GM19452 (cell line): ENCODE measurements around the gene NME3.

Experiments used
- ATAC-seq: cut with Tn5 transposase; IDR thresholded peaks from one replicate; pipeline ENCODE4 v1.9.1; 2021; ENCODE audit not compliant: unreplicated experiment

The NME3 gene

DNA sequence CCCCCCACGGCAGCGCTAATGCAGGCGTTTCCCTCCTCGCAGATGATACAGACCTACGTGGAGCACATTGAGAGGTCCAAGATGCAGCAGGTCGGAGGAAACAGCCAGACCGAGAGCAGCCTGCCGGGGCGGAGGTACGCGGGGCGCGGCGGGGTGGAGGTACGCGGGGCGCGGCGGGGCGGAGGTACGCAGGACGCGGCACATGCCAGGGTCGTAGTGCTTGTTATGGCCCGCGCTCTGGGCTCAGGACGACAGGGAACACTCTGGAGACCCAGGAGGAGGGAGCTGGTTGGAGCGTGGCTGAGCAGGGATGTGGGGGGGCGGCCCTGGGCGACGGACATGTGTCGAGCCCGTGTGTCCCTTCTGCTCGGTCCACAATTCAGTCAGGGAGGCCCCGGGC, 41.9 kb downstream of the NME3 start:
- ATAC-seq = no peak

DNA sequence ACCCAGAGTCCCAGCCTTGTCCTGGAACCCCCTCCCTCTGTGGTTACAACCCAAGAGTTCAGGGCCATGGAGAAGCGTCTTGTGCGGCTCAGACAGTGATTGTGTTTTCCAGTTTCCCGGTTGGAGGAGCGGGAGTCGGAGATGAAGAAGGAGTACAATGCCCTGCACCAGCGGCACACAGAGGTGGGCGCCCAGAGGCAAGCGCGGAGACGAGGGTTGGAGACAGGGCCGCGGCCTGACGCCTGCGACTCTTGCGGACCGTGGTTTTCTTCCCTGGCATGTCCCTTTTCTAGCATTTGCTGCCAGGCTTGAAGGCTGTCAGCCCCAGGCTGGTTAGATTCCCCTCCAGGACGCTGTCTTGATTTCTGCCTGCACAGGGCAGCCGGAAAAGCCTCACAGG, 42.3 kb downstream of the NME3 start:
- ATAC-seq = no peak

DNA sequence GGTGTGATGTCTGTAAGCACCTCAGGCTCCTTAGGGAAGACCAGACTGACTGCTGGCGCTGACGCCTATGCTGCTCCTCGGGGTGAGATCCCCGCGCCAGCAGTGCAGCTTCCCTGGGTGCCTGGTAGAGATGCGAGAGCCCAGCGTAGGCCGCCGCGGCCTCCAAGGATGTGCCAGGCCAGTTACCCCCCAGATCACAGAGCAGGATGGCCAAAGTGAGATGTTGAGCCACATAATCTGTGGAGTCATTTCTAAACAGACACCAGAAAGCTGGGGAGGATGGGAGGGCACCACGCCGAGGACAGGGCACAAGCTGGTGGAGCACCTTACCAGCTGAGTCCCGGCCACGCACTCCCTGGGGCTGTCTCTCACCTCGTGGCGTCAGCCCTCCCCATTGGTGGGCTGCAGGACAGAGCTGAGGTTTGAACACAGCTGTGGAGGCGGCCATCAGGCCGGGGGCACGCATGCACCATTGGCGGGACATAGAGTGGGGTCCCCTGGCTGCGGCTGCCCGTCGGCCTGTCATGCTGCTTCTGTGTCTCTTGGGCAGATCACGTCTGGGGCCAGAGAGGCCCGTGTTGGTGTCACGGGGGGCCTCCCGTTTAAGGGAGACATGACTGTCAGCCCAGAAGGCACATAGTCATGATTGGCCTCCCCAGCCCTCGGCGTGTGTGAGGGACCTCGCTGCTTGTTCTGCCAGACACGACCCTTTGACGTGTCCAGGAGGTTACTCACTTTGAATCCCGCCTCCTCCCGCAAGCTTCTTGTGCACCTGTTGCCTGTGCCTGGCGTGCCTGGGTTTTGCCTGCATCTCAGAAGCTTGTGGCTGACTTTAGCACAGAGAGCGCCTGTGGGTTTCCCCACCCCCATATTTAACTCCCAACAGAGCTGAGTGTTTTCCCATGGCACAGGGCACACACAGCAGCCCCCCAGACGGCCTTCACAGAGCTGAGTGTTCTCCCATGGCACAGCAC, 43.4 kb downstream of the NME3 start:
- ATAC-seq = no peak

DNA sequence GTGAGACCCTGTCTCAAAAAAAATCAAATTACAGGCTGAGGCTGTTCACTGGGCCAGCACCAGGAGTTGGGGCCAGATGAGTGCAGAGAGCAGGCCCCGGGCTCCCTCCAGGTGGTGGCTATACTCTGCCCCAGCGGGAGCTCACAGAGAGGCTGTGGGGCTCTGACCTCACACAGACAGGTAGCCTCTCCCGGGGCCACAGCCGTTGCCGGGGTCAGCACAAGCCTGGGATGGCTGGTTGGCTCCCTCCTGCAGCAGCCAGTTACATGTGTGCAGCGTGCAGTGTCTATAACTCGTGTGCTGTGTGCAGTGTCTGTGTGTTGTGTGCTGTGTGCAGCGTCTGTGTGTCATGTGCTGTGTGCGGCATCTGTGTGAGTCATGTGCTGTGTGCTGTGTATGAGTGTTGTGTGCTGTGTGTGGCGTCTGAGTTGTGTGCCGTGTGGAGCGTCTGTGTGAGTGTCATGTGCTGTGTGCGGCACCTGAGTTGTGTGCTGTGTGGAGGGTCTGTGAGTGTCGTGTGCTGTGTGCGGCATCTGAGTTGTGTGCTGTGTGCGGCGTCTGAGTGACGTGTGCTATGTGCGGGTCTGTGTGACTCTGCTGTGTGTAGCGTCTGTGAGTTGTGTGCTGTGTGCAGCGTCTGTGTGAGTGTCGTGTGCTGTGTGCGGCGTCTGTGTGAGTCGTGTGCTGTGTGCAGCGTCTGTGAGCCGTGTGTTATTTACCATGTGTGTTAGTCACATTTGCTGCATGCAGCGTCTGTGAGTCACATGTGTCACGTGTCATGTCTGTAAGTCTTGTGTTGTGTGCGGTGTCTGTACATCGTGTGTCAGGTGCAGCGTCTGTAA, 44.5 kb downstream of the NME3 start:
- ATAC-seq = no peak

DNA sequence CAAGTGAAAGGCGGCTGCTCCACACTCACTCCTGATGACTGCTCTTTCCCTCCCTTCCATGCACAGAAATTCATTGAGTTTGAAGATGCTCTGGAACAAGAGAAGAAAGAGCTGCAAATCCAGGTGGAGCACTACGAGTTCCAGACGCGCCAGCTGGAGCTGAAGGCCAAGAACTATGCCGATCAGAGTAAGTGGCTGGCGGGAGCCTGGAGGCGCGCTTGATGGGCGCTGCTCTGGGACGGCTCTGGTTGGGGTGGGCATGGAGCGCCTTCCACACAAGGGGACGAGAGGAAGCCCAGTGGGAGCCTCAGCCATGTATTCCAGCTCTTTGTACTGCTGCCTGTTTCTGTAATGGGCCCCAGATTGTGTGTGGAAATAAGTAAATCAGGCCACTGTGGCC, 46.9 kb downstream of the NME3 start:
- ATAC-seq = no peak

DNA sequence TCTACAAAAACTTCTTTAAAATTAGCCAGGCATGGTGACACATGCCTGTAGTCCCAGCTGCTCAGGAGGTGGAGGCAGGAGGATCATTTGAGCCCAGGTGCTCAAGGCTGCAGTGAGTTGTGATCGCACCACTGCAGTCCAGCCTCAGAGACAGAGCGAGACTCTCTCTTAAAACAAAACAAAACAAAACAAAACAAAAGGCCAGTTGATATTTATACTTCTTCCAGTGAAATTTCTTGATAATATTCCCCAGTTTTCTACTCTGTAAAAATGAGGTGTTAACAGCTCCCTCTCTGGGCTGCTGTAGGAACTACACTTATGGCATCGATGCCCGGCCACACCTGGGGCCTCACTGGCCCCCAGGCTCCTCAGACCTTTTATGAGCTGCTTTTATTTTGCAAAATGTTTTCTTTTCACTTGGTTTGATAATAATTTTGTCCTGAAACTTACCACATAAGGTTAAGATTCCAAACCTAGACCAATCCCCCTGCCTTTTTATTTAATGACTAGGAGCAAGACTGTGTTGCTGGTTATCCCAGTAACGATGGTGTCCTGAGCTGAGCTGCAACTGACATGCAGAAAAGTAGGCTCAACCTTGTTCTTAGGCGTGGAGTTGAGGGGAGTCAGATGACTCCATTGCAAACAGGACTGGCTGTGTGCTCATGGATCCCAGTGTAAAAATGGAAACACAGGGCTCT, 47.7 kb downstream of the NME3 start:
- no peak for ATAC-seq

DNA sequence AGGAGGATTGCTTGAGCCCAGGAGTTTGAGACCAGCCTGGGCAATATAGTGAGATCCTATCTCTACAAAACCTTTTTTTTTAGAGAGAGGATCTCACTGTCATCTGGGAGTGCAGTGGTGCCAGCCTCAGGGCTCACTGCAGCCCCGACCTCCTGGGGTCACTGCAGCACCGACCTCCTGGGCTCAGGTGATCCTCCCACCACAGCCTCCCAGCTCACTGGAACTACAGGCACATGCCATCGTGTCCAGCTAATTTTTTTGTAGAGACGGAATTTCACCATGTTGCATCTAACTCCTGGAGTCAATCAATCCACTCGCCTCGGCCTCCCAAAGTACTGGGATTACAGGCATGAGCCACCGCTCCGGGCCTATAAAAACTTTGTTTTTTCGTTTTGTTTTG, 50.0 kb downstream of the NME3 start:
- no peak for ATAC-seq
